BLaER1 treated with 17β-estradiol and CSF1 and Interleukin-3, amounts not matched to agents 10 nM and 100 nM (cell line): ENCODE measurements around the gene CARMIL3.
"Not testable (repeated sequence)": the region's sequence is repeated elsewhere in the genome, so short reads cannot be mapped to it uniquely, and the experiment has no call there.

Experiments used
- H3K27ac ChIP-seq, 11 experiments: shearing (Covaris generic); formaldehyde crosslinking; 2 replicates each; pipeline ENCODE4 v1.8.1; 2022
- H3K27me3 ChIP-seq, 11 experiments: shearing (Covaris generic); formaldehyde crosslinking; 2 replicates each; pipeline ENCODE4 v1.8.1; 2022
- H3K36me3 ChIP-seq, 11 experiments: shearing (Covaris generic); formaldehyde crosslinking; 2 replicates each; pipeline ENCODE4 v1.8.1; 2022
- H3K4me1 ChIP-seq, 10 experiments: shearing (Covaris generic); formaldehyde crosslinking; 2 replicates each; pipeline ENCODE4 v1.8.1; 2022
- H3K4me2 ChIP-seq, 11 experiments: shearing (Covaris generic); formaldehyde crosslinking; 2 replicates each; pipeline ENCODE4 v1.8.1; 2022
- H3K4me3 ChIP-seq, 10 experiments: shearing (Covaris generic); formaldehyde crosslinking; 2 replicates each; pipeline ENCODE4 v1.8.1; 2022
- H3K9ac ChIP-seq, 11 experiments: shearing (Covaris generic); formaldehyde crosslinking; 2 replicates each; pipeline ENCODE4 v1.8.1; 2022
- H3K9me3 ChIP-seq, 11 experiments: shearing (Covaris generic); formaldehyde crosslinking; replicated peaks in 1 of 11; 2 replicates each; pipeline ENCODE4 v1.8.1; 2022
- H4K20me1 ChIP-seq, 11 experiments: shearing (Covaris generic); formaldehyde crosslinking; 2 replicates each; pipeline ENCODE4 v1.8.1; 2022
- Cebpa-rat ChIP-seq, 11 experiments: shearing (Covaris generic); IDR thresholded peaks; 2 replicates each; pipeline ENCODE4 v1.8.1; 2022

The CARMIL3 gene

GRCh38 chr14:24040692-24041091, 11.1 kb upstream of the CARMIL3 start:
- TF ChIP-seq Cebpa-rat (IDR thresholded peaks at IDR 0.05) = no peak
- no peak overlapping the region for H3K4me2 ChIP-seq
- no peak overlapping the region for H3K9ac ChIP-seq
- H3K9me3 ChIP-seq = no peaks in the 10 kb centered on the region
- peaks cover 9 to 20% (median 14%) of the 10 kb centered on the region in 10 experiments; a peak in 19 of 20 replicates for H3K4me1 ChIP-seq
- H3K27ac ChIP-seq = no peak overlapping the region
- H3K27me3 ChIP-seq = no peaks in the 10 kb centered on the region
- no peaks in the 10 kb centered on the region for H4K20me1 ChIP-seq
- no peak overlapping the region for H3K4me3 ChIP-seq
- no peaks in the 10 kb centered on the region for H3K36me3 ChIP-seq

GRCh38 chr14:24042746-24043145, 9.1 kb upstream of the CARMIL3 start:
- Histone ChIP-seq H3K4me3 (no peak overlapping the region), H4K20me1 (no peaks in the 10 kb centered on the region), H3K27ac (no peak overlapping the region), H3K36me3 (no peaks in the 10 kb centered on the region), H3K9ac (no peak overlapping the region), H3K4me1 (peaks cover 0 to 5% (median under 1%) of the 10 kb centered on the region in 10 experiments; a peak in 10 of 20 replicates), H3K9me3 (no peaks in the 10 kb centered on the region), H3K4me2 (no peak overlapping the region), H3K27me3 (no peaks in the 10 kb centered on the region)
- no peak for TF ChIP-seq Cebpa-rat (IDR thresholded peaks at IDR 0.05)

GRCh38 chr14:24049002-24049401, 2.8 kb upstream of the CARMIL3 start:
- Histone ChIP-seq H3K27me3 (peaks cover 4 to 23% (median 20%) of the 10 kb centered on the region in 11 experiments; a peak in 16 of 22 replicates), H3K4me2 (peak overlapping the region; percentile 38 to 77 (median 60); a peak in 21 of 22 replicates), H3K4me1 (peaks cover 29 to 56% (median 43%) of the 10 kb centered on the region in 10 experiments), H3K27ac (peak overlapping the region in 2 of 11 experiments; percentile 22 to 40; a peak in 1 of 22 replicates), H4K20me1 (peaks cover 0 to 13% (median 0%) of the 10 kb centered on the region in 11 experiments; a peak in 7 of 22 replicates)
- not testable (repeated sequence) for H3K9ac ChIP-seq, H3K4me3 ChIP-seq, H3K9me3 ChIP-seq, H3K36me3 ChIP-seq

GRCh38 chr14:24050753-24051152, 1.1 kb upstream of the CARMIL3 start:
- H3K9ac ChIP-seq, H3K27ac ChIP-seq, H3K4me3 ChIP-seq, H3K9me3 ChIP-seq, H3K36me3 ChIP-seq: not testable (repeated sequence)
- Histone ChIP-seq H3K27me3 (peaks cover 4 to 28% (median 21%) of the 10 kb centered on the region in 11 experiments; a peak in 16 of 22 replicates), H4K20me1 (peaks cover 0 to 18% (median 0%) of the 10 kb centered on the region in 11 experiments; a peak in 7 of 22 replicates), H3K4me1 (peaks cover 29 to 56% (median 43%) of the 10 kb centered on the region in 10 experiments), H3K4me2 (peak overlapping the region; percentile 96 to 100 (median 100); a peak in 20 of 22 replicates)

GRCh38 chr14:24051176-24051788, 527 bp upstream of the CARMIL3 start:
- Histone ChIP-seq H3K9ac (peak overlapping the region; percentile 68 to 83 (median 77)), H3K4me1 (peaks cover 29 to 56% (median 43%) of the 10 kb centered on the region in 10 experiments), H3K4me2 (peak overlapping the region; percentile 96 to 100 (median 100)), H3K27ac (peak overlapping the region; percentile 38 to 84 (median 69); a peak in 20 of 22 replicates), H3K4me3 (peak overlapping the region; percentile 68 to 79 (median 71)), H4K20me1 (peaks cover 0 to 18% (median 0%) of the 10 kb centered on the region in 11 experiments; a peak in 8 of 22 replicates), H3K36me3 (no peaks in the 10 kb centered on the region), H3K27me3 (peaks cover 4 to 28% (median 21%) of the 10 kb centered on the region in 11 experiments; a peak in 16 of 22 replicates), H3K9me3 (no peaks in the 10 kb centered on the region)
- no peak for TF ChIP-seq Cebpa-rat (IDR thresholded peaks at IDR 0.05)

GRCh38 chr14:24052656-24053547, 1.1 kb downstream of the CARMIL3 start:
- no peak for TF ChIP-seq Cebpa-rat (IDR thresholded peaks at IDR 0.05)
- no peak overlapping the region for H3K27ac ChIP-seq

GRCh38 chr14:24053548-24054323, 1.9 kb downstream of the CARMIL3 start:
- Histone ChIP-seq H4K20me1 (peaks cover 0 to 29% (median 0%) of the 10 kb centered on the region in 11 experiments; a peak in 8 of 22 replicates), H3K27me3 (peaks cover 4 to 28% (median 21%) of the 10 kb centered on the region in 11 experiments; a peak in 16 of 22 replicates), H3K4me1 (peaks cover 29 to 45% (median 38%) of the 10 kb centered on the region in 10 experiments), H3K4me3 (no peak overlapping the region), H3K27ac (no peak overlapping the region), H3K9me3 (no peaks in the 10 kb centered on the region), H3K4me2 (peak overlapping the region in 2 of 11 experiments; percentile 96 to 99; a peak in 2 of 22 replicates), H3K9ac (no peak overlapping the region), H3K36me3 (no peaks in the 10 kb centered on the region)
- no peak for TF ChIP-seq Cebpa-rat (IDR thresholded peaks at IDR 0.05)

More at GRCh38 chr14:24052656-24053547, 1.1 kb downstream of the CARMIL3 start:
- Histone ChIP-seq H3K4me1 (peaks cover 36 to 53% (median 44%) of the 10 kb centered on the region in 10 experiments), H3K4me3 (peak overlapping the region; percentile 68 to 79 (median 71)), H3K9ac (peak overlapping the region in 5 of 11 experiments; percentile 75 to 83 (median 81); a peak in 6 of 22 replicates), H3K27me3 (peaks cover 4 to 28% (median 21%) of the 10 kb centered on the region in 11 experiments; a peak in 16 of 22 replicates), H3K36me3 (no peaks in the 10 kb centered on the region), H4K20me1 (peaks cover 0 to 23% (median 0%) of the 10 kb centered on the region in 11 experiments; a peak in 8 of 22 replicates), H3K4me2 (peak overlapping the region; percentile 96 to 100 (median 100)), H3K9me3 (no peaks in the 10 kb centered on the region)

- Histone ChIP-seq H3K9me3 (no peaks in the 10 kb centered on the region), H3K4me1 (peaks cover 25 to 39% (median 34%) of the 10 kb centered on the region in 10 experiments), H3K9ac (no peak overlapping the region), H3K4me3 (no peak overlapping the region), H3K27me3 (peaks cover 4 to 28% (median 21%) of the 10 kb centered on the region in 11 experiments; a peak in 16 of 22 replicates), H3K27ac (no peak overlapping the region), H3K36me3 (no peaks in the 10 kb centered on the region), H3K4me2 (no peak overlapping the region), H4K20me1 (peaks cover 0 to 33% (median 0%) of the 10 kb centered on the region in 11 experiments; a peak in 8 of 22 replicates)
- TF ChIP-seq Cebpa-rat (IDR thresholded peaks at IDR 0.05) = no peak
Measured at GRCh38 chr14:24054324-24054641, 2.5 kb downstream of the CARMIL3 start.
